HUDEP-2 (cell line): ENCODE results near the gene KRTAP1-4.
"Not testable (repeated sequence)": the region's sequence is repeated elsewhere in the genome, so short reads cannot be mapped to it uniquely, and the experiment has no call there.

ENCODE experiments used
- DNase-seq, 76 experiments: peaks; one replicate each; lab custom pipeline; 2025; ENCODE audit not compliant: unreplicated experiment in 76 of 76; lab: John Stamatoyannopoulos, UW

KRTAP1-4 gene

GRCh38 chr17:41009301-41009760 is 20.7 kb downstream of the KRTAP1-4 start:
- DNase-seq: no peak

GRCh38 chr17:41008811-41009210 is 21.2 kb downstream of the KRTAP1-4 start, which contains the start of gene KRTAP3-1:
Gene KRTAP3-1 (minus strand): TSS chr17:41009128. CDS start chr17:41009074, 54 bp downstream.
- no peak for DNase-seq

- DNase-seq: no peak
Observed at GRCh38 chr17:41004397-41004796, 25.6 kb downstream of the KRTAP1-4 start.

- DNase-seq: no peak
Observed at GRCh38 chr17:41003926-41004325, 26.1 kb downstream of the KRTAP1-4 start.

- DNase-seq: no peak
Observed at GRCh38 chr17:41002814-41003213, 27.2 kb downstream of the KRTAP1-4 start.

GRCh38 chr17:41001795-41002194 is 28.2 kb downstream of the KRTAP1-4 start:
- DNase-seq: no peak

- not testable (repeated sequence) for DNase-seq
Observed at GRCh38 chr17:40999563-40999962, 30.4 kb downstream of the KRTAP1-4 start, which contains the start of gene KRTAP3-2. Gene KRTAP3-2 (minus strand): TSS chr17:40999906. CDS start chr17:40999853, 53 bp downstream.

GRCh38 chr17:40997361-40997760 is 32.6 kb downstream of the KRTAP1-4 start:
- DNase-seq: no peak

- no peak for DNase-seq
Observed at GRCh38 chr17:40996829-40997228, 33.2 kb downstream of the KRTAP1-4 start.

- no peak for DNase-seq
Observed at GRCh38 chr17:40995116-40995515, 34.9 kb downstream of the KRTAP1-4 start.

GRCh38 chr17:40993839-40994238 is 36.2 kb downstream of the KRTAP1-4 start, which contains the start of gene KRTAP3-3:
Gene KRTAP3-3 (minus strand): TSS chr17:40994164. CDS start chr17:40994097, 67 bp downstream.
- DNase-seq: no peak

GRCh38 chr17:40993084-40993483 is 36.9 kb downstream of the KRTAP1-4 start:
- DNase-seq: no peak

GRCh38 chr17:40992666-40993065 is 37.3 kb downstream of the KRTAP1-4 start:
- no peak for DNase-seq

GRCh38 chr17:40986920-40987319 is 43.1 kb downstream of the KRTAP1-4 start:
- no peak for DNase-seq

- DNase-seq: no peak
Observed at GRCh38 chr17:40984226-40984625, 45.8 kb downstream of the KRTAP1-4 start, which contains the start of gene KRT40. Gene KRT40 (minus strand): TSS chr17:40984326. CDS start chr17:40984273, 53 bp downstream.

GRCh38 chr17:40981115-40981514 is 48.9 kb downstream of the KRTAP1-4 start:
- DNase-seq: no peak

GRCh38 chr17:40980596-40980995 is 49.4 kb downstream of the KRTAP1-4 start:
- DNase-seq: no peak

GRCh38 chr17:40980117-40980516 is 49.9 kb downstream of the KRTAP1-4 start:
- no peak for DNase-seq
